ENCODE measurements around the gene TMEM258.

The TMEM258 gene

DNA sequence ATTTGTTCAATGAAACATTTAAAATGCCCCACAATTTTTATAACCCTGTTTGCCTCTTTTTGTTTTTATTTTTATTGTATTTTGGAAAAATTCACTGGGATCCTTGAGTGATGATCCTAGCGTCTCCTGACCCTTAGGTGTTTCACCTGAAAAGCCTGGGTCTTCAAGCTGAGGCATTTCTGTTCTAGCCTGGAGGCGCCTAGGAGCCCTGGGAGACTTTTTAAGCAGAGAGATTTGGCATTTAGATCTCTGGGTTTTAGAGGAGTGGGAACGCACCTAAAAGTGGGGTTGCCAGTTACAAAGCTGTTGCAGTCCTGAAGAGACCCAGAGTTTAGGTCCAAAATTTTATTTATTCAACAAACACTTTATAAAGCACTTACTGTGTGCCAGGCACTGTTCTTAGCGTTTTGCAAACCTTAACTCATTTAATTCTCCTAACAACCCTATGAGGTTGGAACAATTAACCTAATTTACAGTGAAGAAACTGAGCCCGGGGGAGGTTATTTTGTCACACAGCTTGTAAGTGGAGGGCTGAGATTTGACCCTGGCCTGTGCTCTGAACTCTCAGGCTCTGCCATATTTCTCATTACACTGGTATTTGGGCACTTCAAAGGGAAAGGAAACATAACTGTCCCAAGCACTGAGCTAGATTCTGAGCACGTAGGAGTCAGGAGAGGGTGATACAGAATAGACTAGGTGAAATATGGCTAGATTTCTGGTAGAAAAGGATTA, 25.2 kb upstream of the TMEM258 start:
- no peak for DNase-seq

DNA sequence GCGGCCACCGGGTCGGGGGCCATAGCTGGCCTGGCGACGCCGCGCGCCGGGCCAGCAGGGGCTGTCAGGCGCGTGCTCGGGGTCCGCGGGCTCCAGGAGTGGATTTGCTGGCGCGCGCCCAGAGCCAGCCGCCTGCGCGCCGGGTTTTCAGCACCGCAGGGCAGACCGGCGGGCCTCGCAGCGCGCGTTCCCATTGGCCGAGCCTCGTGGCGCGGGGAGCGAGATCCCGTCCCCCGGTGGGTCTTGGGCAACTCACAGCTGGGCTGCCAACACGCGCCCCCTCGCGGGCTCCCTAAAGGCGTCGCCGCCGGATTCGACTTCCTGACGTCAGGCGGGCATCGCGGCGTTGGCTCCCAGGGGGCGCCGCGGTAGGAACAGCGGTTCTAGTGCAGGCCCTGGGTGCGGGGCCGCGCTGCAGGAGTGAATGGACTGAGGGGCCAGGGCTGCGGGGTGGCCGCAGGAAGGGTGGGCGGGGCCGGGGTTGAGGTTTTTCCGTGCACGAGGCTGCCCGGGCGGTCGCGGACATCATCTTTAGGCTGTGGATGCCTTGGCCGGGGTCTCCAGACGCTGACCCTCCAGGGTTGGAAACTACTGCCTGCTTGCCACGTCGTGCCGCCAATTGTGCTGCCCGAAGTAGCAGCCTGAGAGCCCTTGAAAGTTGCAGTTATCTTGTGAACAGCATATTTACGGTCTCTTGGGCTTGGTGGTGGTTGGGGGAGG, 24.5 kb upstream of the TMEM258 start, which contains the start of gene FADS1:
Gene FADS1, minus strand, starts transcription at position 268 of the 720 bp plus-strand sequence. Its CDS starts 74 bp downstream, at position 194.
- peak; percentile 90 for DNase-seq

DNA sequence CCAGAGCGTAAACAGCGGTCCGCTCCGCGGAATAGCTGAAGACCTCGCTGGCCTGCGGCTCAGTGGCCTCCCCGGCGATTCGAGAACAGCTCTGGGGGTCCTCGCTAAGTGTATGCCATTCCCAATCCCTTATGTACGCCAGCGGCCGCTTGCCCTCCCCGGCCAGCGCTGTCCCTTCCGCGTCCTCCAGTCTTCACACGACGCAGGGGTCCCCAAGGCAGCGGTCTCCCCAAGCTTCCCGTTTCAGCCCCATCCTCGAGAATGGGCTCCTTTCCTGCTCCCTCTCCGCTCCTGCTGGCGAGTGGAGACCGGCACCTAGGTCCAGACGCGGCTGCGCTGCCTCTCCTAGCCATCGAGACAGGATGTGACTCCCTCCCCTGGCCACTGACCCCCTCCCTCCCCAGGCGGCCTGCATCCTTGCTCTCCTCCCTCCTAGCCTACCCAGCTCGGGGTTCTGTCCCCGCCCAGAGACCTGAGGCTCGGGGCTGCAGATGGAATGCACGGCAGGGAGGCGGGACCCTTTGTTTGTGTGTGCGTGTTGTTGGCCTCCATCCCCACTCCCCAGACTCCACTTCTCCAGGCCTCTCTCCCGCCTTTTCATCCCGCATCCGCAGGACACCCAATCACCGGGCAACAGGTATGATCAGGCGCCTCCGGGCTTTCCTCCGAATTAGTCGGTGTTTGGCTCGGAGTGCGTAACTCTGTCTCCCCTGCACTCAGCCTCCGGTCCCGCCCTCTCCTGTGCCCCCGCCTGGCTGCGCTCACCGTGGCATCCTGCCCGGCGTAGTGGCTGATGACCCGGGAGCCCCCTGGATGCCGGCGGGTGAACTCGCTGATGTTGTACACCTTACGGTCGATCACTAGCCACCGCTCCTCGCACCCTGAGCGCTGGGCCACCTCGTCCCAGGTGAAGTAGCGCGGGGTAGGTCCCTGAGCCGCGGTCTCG, 23.7 kb upstream of the TMEM258 start:
- peak; percentile 83 for DNase-seq

DNA sequence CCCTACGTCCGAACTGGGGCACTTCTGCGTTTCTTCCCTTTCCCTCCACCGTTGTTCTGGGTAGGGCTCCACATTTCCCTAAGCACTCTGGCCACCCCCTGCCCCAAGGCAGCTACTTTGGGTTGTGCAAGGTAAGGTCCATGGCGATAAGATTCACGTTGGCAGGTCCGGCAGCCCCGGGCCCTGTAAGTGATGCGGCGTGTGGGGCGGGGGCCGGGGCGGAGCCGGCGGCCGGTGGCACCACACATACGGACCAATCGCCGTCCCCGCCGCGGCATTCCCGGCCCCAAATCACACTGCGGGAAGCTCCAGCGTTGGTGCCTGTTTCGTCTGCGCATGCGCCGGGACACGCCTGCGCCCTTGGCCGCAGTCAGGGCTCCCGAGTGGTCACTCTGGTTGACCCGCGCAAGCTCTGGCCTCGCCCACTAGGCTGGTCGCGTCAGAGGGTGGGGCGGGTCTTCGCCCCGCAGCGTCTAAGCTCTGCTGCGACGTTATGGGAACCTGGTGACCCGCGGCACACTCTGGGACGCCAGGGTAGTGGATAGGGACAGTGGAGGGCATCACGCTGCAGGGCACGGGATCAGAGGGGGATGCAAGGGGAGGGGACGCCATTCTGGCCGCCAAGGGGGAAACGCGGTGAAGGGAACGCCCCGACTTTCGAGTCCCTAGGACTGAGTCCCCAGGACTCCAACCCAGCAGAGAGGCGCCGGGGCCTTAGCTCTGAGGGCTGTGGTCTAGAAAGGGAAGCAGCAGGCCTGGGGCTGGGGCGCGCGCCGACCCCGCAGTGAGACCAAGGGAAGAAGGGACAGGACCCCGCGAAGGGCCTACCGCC, 22.8 kb upstream of the TMEM258 start:
- peak; percentile 80 for DNase-seq

DNA sequence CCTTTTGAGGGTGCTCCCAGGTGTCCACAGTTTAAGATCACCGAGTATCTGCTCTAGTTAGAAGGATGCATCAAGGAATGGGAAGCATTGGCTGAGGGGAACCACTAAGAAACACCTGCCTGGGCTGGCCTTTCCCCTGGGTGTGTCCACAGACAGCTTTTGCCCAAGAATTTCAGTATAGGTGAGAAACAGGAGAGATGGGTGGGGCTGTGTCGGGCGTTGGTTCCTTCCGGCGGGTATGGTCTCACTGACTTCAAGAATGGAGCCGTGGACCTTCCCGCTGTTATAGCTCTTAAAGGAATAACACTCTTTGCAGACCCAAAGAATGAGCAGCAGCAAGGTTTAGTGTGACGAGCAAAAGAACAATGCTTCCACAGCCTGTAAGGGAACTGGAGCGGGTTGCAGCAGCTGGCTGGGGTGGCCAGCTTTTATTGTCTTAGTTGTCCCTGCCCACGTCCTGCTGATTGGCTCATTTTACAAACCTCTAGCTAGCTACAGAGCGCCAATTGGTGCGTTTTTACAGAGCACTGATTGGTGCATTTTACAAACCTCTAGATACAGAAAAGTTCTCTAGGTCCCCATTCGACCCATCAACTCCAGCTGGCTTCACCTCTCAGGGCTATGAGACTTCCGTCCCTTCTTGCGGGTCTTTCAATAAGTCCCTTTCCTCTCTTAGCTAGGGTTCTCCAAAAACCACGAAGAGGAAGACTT, 22.0 kb upstream of the TMEM258 start:
- no peak for DNase-seq

DNA sequence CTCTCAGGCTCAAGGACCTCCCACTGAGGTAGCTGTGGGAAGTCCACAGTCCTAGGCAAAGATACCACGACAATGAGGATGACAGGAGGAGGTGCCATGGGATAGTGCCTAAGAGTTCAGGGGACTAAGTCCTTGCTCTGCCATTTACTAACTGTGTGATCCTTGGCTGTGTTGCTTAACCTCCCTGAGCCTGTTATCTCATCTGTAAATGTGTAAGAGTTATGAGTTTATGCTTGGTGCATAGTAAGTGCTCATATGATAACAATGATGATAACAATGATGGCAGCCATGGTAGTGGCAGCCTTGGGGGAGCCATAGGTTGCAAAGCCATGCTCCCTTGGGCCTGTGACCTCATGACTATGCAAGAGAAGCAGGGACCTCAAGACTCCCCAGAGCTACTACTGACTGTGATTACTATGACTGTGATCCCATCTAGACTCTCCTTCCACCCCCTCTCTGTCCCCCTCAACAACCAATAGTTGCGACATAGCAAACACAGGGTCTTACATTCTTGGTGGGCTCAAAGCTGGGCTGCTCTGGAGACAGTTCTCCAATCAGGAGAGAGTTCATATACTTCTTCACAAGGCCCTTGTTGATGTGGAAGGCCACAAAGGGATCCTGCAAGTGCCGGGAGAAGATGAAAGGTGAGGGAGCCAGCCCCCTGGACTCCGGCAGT, 20.5 kb upstream of the TMEM258 start:
- no peak for DNase-seq

DNA sequence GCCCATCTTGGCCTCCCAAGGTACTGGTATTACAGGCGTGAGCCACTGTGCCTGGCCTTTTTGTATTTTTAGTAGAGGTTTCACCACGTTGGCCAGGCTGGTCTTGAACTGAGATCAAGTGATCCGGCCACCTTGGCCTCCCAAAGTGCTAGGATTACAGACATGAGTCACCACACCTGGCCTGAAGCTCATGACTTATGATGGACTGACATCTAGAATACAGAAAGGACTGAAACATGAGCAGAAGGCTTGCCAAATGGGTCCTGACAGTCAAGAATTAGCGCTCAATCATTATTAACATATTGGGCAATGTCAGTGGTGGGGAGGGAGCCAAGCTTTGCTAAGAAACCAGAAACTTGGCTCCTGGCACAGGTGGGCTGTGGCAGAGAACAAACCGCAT, 19.4 kb upstream of the TMEM258 start:
- DNase-seq = no peak

DNA sequence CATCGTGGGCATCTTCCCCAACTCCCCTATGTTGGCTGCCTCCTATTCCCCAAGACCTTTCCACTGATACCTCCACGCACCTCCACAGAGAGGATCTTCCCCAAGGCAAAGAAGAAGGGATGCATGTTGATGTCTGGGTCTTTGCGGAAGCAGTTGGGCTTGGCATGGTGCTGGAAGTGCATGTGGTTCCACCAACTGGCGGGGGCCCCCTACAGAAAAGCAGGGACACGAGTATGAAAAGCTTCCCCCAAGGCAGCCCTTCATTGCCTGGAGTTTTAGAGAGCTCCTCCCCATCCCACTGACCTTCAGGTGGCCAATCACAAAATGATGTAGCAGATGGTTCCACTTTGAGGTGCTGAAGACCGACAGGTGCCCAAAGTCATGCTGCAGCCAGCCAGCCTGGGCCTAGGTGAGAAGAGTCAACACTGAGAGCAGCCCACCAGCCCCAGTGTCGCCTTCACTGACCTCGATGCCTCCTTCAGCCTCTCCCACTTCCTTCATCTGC, 18.3 kb upstream of the TMEM258 start:
- DNase-seq = no peak

DNA sequence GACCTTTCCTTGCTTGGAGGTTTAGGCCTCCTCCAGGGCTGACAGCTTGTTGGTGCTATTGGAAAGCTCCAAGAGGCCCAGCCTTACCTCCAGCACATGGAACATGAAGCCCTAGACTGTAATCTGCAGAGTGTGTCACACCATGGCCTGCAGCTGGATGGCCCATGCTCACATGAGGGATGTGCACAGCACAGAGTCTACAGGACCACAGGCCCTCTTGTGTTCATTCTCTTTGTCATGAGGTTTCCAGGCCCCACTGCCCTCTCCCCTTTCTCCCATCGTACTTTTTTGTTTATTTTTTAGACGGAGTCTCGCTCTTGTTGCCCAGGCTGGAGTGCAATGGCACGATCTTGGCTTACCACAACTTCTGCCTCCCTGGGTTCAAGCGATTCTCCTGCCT, 14.4 kb upstream of the TMEM258 start:
- DNase-seq = no peak

DNA sequence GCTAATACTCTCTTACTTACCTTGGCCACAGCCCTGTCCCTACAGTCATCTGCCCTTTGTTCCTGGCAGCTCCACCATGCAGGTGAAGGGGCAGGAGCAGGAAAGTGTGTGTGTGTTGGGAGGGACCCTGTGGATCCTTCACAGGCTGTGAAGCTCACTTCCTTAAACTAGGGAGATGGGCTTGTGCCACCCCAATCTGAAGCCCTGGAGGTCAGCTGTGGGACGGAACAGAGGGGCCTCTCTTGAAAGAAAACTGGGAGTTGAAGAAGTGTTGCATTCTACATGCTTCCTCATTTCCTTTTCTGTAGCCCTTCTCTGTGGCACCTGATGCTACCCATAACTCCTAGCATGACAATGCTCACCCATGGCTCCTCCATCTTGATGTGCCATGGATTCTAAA, 12.7 kb upstream of the TMEM258 start:
- DNase-seq = no peak

DNA sequence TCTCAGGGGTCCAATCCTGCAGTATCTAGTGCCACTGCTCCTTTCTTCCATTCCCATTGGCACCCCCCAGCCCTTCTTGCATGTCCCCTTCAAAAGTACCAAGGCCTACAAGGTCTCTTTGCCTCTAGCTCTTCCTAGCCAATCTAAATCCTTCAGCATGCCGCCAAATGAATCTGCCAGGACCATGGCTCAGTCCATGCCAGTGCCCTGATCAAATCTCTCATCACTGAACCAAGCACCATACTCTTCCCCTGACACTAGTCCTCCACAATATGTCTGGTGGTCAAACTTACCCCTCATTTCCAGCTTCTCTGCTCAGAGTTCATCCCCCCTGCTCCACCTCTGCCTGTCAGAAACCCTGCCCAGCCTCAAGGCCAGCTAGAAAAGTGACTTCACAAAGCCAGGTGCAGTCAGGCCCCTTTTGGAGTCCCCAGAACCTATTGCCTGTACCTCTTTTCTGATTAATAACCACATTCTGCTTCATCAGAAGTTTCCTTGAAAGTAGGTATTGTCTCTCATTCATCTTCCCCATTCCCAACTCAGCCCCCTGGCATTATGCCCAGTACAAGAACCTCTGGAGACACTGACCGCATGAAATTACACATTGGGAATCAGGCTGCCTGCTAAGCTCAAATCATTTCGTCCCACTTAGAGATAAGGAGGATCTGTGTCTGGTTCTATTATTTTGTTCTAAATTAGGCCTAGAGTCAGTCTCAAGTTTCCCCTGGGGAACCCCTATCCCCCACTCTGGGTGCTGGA, 11.7 kb upstream of the TMEM258 start:
- no peak for DNase-seq

DNA sequence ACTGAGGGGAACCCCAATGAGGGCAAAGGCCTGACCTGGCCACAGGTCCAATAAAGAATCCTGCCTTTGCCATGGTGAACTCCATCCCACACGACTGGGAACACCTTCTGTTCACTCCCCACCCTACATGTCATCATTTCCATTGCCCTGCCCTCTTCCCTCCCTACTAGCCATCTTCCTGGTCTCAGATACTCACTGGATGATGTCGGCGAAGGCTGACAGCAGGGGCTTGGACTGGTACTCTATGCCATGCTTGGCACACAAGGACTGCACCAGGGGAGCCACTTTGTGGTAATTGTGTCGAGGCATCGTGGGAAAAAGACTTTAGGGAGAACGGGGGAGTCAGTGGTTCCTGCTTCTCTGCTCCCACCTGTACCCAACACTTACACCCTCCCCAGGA, 10.2 kb upstream of the TMEM258 start:
- no peak for DNase-seq

DNA sequence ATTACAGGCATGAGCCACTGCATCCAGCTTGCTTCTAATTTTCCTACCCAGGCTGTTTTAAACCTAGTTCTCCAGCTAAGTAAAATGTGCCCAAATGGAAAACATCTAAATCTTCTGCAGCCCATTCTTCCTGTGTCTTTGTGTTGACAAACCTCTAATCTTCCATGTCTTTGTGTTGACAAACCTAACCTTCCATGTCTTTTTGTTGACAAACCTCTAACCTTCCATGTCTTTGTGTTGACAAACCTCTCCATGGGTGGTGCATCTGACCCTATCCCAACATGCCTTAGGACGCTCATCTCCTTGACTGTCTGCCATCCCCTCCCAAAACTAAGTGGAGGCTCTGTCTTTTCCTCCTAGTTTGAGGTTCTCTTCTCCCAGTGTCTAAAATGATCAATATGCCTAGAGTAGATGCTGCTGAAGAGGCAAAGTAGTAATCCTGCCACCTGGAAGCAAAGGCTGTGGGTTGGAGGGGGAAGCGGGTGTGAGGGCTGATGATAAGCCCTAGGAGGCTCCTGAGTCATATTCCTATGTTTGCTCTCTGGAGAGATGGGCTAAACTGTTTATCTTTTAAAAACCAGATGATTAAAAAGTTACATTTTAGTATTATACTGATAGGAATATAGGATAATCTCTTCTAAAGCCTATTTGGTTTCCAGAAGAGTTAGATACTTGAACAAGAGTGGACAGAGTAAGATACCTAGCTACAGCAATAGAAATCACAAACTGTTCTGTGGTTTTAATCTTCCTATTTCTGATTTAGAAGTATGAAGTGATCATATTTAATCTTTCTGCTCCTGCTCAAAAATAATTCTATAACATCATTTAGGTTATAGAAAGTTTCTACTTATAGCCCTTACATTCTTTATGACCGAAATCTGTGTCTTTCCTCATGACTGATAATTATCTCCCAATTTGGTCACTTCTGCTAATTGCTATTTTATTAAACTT, 8.2 kb upstream of the TMEM258 start:
- no peak for DNase-seq

DNA sequence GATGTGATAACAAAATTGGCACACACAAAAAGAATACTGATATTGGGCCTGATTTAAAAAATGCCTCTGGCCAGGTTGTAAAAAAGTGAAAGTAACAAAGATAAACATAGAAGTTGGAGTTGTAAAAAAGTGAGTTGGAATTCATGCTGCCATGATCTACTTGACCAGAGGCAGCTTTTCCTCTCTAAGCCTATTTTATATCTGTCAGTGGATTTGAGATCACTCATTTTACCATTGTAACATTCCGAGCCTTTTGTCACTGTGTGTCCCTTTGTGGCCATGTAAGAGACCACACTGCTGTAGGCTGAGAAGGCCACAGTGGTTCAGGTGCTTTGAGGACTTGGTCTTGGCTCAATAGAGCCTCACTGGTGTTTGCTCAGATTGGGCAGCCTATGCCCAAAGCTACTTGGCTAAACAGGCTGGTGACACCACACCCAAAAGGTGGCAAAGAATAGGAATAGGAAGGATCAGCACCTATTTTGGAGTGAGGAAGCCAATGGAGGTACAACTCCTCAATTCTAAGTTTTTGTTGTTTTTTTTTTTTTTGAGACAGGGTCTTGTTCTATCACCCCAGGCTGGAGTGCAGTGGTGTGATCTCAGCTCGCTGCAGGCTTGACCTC, 7.4 kb upstream of the TMEM258 start:
- DNase-seq = no peak

DNA sequence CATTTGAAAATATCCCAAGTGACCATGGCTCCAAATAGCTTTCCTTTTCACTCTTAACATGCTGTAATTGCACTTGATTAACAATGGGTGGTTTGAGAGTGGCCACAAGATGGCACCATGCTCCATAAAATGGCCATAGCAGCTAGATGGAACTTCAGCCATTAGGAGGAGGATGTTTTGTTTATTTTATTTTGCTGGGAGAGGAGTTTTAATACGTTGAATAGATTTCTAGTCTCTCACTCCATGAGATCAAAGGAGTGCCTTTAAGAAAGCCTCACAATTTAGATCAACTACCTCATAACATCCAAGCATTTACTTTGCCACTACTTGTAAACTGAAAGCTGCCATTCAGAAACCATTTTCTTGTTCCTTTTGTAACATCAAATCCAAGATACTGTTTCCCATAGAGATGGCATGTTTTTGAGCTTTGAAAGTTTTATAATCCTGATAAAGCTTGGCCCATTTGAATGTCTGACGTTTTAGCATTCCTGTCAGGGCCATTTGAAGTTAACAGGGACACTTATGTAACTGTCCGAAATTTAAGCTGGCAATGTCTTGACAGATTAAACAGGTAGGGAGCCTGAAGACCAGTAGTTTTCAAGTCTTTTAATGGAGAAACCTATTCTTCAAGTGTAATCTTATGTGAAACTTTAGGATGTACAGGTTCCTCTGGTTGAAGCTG, 5.0 kb upstream of the TMEM258 start:
- DNase-seq = no peak

DNA sequence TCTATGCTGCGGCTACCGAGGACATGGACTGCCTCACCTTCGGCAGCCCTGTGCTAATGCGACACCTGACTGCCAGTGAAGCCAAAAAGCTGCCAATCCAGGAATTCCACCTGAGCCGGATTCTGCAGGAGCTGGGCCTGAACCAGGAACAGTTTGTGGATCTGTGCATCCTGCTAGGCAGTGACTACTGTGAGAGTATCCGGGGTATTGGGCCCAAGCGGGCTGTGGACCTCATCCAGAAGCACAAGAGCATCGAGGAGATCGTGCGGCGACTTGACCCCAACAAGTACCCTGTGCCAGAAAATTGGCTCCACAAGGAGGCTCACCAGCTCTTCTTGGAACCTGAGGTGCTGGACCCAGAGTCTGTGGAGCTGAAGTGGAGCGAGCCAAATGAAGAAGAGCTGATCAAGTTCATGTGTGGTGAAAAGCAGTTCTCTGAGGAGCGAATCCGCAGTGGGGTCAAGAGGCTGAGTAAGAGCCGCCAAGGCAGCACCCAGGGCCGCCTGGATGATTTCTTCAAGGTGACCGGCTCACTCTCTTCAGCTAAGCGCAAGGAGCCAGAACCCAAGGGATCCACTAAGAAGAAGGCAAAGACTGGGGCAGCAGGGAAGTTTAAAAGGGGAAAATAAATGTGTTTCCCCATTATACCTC, 3.6 kb upstream of the TMEM258 start:
- no peak for DNase-seq

DNA sequence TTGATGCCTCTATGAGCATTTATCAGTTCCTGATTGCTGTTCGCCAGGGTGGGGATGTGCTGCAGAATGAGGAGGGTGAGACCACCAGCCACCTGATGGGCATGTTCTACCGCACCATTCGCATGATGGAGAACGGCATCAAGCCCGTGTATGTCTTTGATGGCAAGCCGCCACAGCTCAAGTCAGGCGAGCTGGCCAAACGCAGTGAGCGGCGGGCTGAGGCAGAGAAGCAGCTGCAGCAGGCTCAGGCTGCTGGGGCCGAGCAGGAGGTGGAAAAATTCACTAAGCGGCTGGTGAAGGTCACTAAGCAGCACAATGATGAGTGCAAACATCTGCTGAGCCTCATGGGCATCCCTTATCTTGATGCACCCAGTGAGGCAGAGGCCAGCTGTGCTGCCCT, 3.1 kb upstream of the TMEM258 start:
- DNase-seq = no peak
